LNCAP (cell line): ENCODE measurements around the gene PSMA5.

ENCODE experiments used
- TF ChIP-seq, protein P1 (sequence below): fragments of 450-650 bp; IDR thresholded peaks from 2 replicates; pipeline ENCODE4 v1.5.1; 2017; ENCODE audit warnings: mild to moderate bottlenecking

Gene PSMA5

DNA sequence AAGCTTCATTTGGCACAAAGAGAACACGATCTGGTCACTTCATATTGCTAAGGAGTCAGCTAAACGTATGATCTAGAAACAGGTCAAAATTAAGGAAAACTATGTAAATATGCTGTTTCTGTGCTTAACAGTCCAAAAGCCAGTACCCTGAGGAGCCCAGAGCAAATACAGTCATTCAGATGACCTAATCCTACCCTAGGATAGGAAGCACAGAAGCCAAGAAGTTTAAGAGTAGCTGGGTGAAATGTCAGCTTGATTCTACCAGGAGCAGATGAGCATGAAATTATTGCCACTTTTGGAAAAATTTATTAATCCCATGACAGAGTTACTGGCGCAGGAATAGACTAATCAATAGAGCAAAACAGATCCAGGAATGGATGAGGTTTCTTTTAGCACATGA, 46.8 kb downstream of the PSMA5 start:
- TF ChIP-seq, protein P1, sequence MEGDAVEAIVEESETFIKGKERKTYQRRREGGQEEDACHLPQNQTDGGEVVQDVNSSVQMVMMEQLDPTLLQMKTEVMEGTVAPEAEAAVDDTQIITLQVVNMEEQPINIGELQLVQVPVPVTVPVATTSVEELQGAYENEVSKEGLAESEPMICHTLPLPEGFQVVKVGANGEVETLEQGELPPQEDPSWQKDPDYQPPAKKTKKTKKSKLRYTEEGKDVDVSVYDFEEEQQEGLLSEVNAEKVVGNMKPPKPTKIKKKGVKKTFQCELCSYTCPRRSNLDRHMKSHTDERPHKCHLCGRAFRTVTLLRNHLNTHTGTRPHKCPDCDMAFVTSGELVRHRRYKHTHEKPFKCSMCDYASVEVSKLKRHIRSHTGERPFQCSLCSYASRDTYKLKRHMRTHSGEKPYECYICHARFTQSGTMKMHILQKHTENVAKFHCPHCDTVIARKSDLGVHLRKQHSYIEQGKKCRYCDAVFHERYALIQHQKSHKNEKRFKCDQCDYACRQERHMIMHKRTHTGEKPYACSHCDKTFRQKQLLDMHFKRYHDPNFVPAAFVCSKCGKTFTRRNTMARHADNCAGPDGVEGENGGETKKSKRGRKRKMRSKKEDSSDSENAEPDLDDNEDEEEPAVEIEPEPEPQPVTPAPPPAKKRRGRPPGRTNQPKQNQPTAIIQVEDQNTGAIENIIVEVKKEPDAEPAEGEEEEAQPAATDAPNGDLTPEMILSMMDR, result no peak

DNA sequence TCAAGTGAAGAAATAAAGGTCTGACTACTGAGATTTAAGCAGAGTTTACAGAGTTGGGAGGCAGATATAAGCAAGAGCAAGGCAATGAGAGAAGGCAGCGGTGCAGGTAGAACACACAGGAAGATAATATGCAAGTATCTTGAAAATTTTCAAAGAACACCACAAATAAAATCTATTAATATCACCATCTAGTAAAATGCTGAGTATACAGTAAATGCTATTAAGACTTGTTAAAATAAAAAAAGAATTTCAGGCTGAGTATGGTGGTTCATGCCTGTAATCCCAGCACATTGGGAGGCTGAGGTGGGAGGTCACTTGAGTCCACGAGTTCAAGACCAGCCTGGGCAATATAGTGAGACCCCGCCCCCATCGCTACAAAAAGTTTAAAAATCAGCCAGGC, 48.5 kb downstream of the PSMA5 start:
- TF ChIP-seq, protein P1, result no peak

DNA sequence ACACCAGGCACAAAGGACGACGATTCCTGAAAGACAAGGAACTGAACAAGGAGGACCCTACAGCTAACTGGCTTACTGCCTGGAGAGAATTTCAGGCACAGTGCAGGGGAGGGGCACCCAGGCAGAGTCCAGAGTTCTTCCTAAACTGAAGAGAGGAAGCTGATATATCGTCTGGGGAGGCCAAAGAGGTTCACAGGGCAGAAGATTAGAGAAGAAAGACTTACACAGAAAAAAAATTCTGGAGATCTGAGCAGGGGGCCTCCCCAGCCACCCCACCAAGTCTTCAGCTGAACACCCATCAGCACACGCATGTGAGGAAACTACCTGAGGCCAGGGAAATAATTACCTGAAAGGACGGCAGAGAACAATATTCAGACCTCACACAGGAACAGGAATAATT, 53.1 kb downstream of the PSMA5 start:
- TF ChIP-seq, protein P1, result no peak

DNA sequence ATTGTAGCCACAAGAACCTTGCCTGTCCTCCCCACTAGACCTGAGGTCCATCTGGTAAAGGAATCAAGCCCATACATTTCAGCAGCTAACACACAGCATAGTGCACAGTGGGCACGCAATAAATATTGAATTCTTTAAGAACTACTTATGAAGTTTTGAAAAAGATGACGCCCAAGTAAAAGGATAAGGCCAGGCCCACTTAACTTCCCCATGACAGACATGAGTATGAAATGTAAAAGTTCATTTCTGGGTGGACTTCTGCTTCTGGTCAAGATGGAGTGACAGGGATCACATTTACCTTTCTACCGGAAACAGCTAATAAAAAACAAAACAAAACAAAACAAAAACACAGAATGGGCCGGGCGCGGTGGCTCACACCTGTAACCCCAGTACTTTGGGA, 54.0 kb downstream of the PSMA5 start:
- TF ChIP-seq, protein P1, result no peak

DNA sequence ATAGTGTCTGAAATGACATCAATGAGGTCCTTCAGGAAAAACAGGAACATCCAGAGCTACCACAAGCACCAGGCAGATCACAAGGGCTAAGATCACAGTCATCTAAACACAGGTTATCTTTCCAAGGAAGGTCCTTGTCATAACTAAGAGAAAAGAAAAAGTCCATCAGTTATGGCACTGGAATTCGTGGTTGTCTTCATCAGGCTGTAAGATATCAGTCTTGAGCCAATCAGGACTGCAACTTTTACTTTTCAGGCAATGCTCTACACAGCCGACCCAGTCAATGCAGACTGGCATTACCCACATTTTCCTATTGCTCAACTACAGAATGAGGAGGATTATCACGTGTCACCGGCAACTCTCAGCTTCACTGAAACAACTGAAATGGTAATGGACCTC, 54.9 kb downstream of the PSMA5 start:
- TF ChIP-seq, protein P1, result no peak

DNA sequence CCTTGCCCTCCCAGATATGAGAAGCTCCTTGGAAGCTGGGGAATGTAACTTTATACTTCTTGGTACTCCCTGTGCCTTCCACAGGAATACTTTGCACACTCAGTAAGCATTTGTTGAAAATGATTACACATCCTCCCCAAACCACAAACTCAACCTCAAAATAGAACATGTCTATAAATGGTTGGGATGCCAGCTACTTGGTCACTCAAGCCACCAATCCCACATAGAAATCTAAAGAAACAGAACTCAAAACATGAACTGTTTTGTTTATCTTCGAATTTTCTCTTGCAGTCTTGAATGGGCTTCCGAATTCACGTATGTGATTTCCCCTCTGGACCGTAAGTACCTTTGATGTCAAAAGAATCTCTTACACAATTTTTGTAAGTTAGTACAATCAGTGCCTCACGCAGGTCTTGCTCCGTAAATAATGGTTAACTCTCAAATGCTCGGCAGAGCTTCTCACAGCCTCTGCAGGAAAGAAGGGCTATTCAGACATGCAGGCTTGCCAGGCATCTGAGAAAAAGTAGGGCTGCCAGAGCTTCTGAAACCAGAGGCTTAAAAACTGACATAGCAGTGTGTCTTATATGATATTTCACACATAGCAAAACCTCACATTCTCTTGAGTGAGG, 55.4 kb downstream of the PSMA5 start:
- TF ChIP-seq, protein P1, result no peak

DNA sequence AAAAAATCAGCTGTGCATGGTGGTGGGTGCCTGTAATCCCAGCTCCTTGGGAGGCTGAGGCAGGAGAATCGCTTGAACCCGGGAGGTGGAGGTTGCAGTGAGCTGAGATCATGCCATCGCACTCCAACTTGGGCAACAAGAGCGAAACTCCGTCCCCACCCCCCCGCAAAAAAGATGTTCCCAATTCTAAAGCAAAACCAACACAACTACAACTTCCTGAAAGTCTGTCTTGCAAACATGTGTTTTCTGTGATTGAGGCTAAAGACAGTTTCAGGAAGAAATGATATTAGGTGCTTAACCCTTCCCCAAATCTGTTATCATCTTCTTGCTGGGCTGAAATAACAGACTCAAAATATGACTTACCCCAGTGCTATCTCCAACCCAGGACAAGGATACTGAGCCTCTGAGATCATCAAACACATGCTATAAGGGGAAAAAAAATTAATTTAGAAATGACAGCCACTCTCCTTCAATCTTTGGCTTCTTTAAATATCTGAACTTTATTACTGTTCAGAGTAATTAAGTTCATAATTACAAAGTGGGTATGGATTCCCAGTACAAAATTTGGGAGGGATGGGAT, 57.0 kb downstream of the PSMA5 start:
- TF ChIP-seq, protein P1, result no peak

DNA sequence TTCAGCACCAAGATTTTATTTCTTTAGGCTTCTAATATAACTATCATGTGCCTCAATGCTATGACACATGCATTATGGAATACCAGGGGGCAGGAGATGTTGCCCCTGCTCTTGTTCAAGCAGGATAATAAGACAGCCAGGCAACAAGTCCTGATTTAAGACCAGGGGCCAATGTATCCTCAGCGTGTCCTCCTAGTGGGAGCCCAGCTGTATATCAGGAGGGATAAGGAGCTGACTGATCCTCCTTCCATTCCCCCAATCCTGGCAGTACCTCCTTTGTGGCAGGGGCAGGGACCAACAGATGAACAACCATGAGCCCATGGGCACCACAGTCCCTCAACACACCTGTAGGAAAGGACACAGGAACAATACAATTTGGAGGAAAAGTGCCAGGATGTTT, 57.8 kb downstream of the PSMA5 start:
- TF ChIP-seq, protein P1, result no peak
